GM19025 (cell line): ENCODE measurements around the gene ZNF318.

Experiments used
- ATAC-seq: cut with Tn5 transposase; IDR thresholded peaks from one replicate; pipeline ENCODE4 v1.9.1; 2021; ENCODE audit warnings: mild to moderate bottlenecking, low read depth, moderate library complexity; ENCODE audit not compliant: unreplicated experiment

The ZNF318 gene

DNA sequence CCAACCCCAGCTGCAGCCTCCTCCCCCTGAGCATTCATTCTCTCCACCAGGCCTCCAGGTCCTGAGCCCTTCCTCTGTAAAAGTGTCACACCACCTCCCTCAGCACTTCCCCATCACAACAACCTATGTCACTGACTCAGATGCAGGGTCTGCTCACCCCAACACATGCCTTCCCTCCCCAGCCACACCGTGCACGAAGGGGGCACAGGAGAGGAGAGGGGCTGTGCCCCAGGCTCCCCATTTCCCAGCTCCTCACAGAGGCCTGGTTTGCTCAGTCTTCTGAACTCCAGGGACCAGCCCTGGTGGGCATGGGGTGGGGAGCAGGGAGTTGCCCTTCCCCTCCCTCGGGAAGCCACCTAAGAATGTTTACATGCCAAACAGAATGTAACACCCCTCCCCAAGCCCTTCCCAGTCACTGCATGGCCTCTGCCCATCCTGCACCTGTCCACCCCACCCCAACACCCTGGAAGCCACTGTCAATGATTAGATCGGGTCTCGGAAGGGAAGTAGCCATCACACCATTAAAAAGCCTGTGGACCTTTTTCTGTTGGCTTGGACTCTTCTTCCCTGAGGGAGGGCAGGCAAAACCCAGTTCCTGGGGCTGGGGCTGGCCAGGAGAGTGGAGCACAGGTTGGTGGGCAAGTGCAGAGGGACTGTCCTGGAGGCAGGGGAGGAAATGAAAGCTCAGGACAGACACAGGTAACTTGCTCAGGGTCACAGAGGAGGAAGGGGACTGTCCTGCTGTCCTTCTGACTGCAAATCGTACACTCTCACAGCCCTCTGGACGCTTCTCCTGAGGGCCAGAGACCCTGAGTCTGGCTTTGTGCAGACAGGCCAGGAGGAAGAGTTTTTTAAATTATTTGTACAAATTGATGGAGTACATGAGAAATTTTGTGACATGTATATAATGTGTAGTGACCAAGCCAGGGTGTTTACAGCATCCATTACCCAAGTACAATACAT is 81.4 kb downstream of the ZNF318 start:
- ATAC-seq: no peak

DNA sequence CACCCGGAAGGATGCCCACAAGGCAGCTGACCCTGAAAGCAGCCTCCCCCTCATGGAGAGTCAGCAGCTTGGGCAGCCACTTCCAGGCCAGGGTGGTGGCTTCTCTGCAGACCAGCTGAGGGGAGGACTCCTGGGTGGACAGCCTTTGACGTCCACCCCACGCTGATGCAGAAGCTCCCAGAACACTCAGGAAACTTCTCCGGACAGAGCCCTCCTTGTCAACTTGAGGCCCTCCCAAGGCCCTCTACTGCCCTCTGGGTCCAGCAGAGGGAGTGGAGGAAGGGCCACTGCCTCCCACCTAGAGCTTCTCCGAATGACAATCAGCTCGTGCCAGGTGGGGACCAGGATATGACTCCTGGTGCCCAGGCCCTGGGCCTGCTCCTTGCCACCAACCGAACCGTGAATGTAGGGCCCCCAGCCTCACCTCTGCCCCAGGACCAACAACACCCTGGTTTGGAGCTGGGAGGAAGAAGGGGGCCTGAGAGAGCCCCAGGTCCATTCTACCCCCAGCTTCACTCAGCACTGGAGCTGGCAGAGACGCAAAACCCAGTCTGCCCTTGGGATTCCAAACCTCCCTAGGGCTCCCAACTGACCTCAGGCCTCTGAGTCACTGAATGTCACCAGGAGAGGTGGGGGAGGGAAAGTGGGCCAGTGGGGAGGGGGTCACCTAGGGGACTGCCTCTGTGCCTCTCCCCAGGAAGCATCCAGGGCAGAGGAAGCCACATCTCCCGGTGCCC is 82.3 kb downstream of the ZNF318 start:
- no peak for ATAC-seq

DNA sequence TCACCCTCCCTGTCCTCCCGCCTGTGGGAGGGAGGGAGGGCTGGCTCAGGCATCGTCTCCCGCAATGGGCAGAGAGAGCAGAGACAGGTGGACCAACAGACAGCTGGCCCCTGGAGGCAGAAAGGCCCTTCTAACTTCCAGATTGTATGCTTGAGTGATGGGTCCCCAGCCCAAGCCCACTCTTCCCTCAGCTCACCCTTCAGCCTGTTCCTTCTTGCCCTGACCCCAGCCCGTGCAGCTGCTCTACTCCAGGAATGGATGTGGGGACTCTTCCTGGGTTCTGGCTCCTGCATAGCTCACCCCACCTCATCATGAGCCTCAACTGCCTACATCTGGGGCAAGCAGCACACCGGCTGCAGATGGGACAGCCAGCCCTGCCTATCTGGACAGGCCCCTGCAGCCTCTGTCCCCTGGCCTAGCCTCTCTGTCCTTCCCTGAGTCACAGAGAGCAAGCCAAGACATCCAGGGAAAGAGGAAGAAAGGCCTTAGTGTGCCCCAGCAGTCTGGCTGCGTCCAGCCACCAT is 82.9 kb downstream of the ZNF318 start:
- ATAC-seq: no peak
